ENCODE measurements around the gene ASPN. TPM values are rescaled to one million over a fixed set of nuclear protein-coding genes. Genes with fewer than 3 reads are reported as not detected.
A peak's percentile ranks its signal among the peaks of the same experiment; 100 is the strongest.

Gene ASPN
- total RNA-seq, 1 donor from 2014 or later = not detected

DNA sequence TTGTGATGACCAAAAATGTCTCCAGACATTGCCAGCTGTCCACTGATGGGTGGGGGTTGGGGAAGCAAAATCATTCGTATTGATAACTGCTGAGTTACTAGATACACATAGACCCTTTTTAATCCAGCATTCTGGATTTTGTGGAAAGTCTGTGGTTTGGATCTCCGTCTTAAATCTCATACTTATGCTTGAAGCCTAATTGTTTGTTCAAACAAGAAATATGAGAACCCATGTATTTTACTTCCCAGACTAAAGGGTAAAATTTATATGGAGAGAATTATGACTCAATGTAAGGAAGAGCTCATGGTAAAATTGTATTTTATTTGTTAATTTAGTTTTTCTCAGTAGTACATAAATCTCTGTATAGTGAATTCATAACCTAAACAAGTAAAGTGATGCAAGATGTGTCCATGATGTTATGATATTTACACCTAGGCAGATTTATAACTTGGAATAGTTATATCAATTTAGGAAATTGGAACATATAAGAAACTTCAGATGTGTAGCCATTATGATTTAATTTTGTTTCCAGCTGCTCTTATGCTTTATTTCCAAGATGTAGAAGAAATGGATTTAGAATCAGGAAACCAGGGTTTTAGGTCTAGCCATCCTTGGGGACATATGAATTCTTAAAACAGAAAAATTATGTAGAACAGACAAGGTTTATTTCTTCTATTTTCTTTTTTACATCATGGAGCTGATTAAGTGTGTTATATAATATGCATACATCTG lies 73.4 kb downstream of the ASPN start:
- ChIA-PET POLR2A (no interaction called here), CTCF (no interaction called here)
- H3K27ac Mint-ChIP-seq = no peak overlapping the region

DNA sequence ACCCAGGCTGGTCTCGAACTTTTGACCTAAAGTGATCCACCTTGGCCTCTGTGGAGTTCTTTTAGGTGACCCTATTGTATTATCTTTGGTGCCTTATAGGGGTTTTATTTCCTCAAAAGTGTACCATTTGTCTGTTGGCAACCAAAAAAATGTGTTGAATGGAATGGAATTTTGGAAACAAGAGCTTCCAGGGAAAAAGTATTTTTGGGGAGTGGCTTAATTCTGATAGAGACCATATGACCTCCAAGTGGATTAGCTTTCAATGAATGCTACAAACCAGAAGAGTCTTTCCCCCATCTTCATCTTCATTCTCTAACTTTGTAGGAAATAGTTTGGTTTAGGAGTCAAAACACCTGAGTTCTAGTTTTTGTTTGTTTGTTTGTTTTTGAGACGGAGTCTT lies 74.5 kb downstream of the ASPN start:
- CTCF ChIA-PET = no interaction called here
- H3K36me3 Mint-ChIP-seq (ENCODE audit: low read depth) = no peaks in the 10 kb centered on the region
- no peak overlapping the region for H3K27ac Mint-ChIP-seq
- intact Hi-C loops (cut with micrococcal nuclease) = no loop called here
- ATAC-seq (ENCODE audit: low read depth) (no peak), DNase-seq (no peak)
- POLR2A ChIA-PET = no interaction called here
- TF ChIP-seq, protein P1, sequence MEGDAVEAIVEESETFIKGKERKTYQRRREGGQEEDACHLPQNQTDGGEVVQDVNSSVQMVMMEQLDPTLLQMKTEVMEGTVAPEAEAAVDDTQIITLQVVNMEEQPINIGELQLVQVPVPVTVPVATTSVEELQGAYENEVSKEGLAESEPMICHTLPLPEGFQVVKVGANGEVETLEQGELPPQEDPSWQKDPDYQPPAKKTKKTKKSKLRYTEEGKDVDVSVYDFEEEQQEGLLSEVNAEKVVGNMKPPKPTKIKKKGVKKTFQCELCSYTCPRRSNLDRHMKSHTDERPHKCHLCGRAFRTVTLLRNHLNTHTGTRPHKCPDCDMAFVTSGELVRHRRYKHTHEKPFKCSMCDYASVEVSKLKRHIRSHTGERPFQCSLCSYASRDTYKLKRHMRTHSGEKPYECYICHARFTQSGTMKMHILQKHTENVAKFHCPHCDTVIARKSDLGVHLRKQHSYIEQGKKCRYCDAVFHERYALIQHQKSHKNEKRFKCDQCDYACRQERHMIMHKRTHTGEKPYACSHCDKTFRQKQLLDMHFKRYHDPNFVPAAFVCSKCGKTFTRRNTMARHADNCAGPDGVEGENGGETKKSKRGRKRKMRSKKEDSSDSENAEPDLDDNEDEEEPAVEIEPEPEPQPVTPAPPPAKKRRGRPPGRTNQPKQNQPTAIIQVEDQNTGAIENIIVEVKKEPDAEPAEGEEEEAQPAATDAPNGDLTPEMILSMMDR (IDR thresholded peaks at IDR 0.05) = no peak
- no peak overlapping the region for H3K4me3 Mint-ChIP-seq
- H3K9me3 Mint-ChIP-seq = no peaks in the 10 kb centered on the region
- peaks cover 18% of the 10 kb centered on the region for H3K4me1 Mint-ChIP-seq
- no peaks in the 10 kb centered on the region for H3K27me3 Mint-ChIP-seq

More for the DNA sequence above, 73.4 kb downstream of the ASPN start:
- peaks cover 20% of the 10 kb centered on the region for H3K4me1 Mint-ChIP-seq
- ATAC-seq (ENCODE audit: low read depth) (no peak), DNase-seq (no peak)
- H3K27me3 Mint-ChIP-seq = no peaks in the 10 kb centered on the region
- intact Hi-C loops (cut with micrococcal nuclease) = no loop called here
- no peak overlapping the region for H3K4me3 Mint-ChIP-seq
- no peaks in the 10 kb centered on the region for H3K36me3 Mint-ChIP-seq (ENCODE audit: low read depth)
- no peaks in the 10 kb centered on the region for H3K9me3 Mint-ChIP-seq
- TF ChIP-seq, protein P1 (IDR thresholded peaks at IDR 0.05) = no peak

DNA sequence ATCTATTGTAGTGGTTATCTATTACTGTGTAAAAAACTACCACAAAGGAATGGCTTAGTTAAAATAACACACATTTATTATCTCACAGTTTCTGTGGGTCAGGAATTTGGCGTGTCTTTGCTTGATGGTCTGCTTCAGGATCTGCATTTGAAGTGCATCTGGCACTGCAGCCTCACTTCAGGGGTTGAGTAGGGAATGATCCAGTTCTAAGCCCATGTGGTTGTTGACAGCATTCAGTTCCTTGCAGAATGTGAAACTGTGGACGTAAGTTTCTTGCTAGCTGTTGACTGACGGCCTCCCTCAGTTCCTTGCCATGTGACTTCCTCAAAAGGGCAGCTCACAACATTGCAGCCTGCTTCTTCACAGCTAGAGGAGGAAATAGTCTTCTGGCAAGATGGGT lies 75.8 kb downstream of the ASPN start:
- Mint-ChIP-seq H3K4me3 (peak overlapping the region; percentile 75), H3K36me3 (ENCODE audit: low read depth) (no peaks in the 10 kb centered on the region), H3K4me1 (peaks cover 18% of the 10 kb centered on the region), H3K27me3 (no peaks in the 10 kb centered on the region), H3K9me3 (no peaks in the 10 kb centered on the region), H3K27ac (peak overlapping the region; percentile 73)
- ChIA-PET CTCF (no interaction called here), POLR2A (no interaction called here)
- intact Hi-C loops (cut with micrococcal nuclease) = no loop called here
- DNase-seq (no peak), ATAC-seq (ENCODE audit: low read depth) (peak; percentile 90)
- TF ChIP-seq, protein P1 (IDR thresholded peaks at IDR 0.05) = no peak

Other genes with a start within 250 kb of the ASPN start
- 176 and 205 TPM in 2 replicates for gene IARS1, start 188.8 kb downstream of the ASPN start, total RNA-seq
- gene NOL8, start 157.2 kb downstream of the ASPN start, total RNA-seq = 67.0 and 78.4 TPM in 2 replicates
- gene CENPP, start 156.6 kb downstream of the ASPN start, total RNA-seq = 5.7 and 5.9 TPM in 2 replicates
- gene OGN, start 77.9 kb downstream of the ASPN start, total RNA-seq = not detected in 2 replicates
- gene OMD, start 58.0 kb downstream of the ASPN start, total RNA-seq = not detected in 2 replicates
- not detected in 2 replicates for gene ECM2, start 53.5 kb upstream of the ASPN start, total RNA-seq
- 9.7 and 9.8 TPM in 2 replicates for gene IPPK, start 187.6 kb upstream of the ASPN start, total RNA-seq

All from activated B cell treated with CpG ODN at 0.5 μM for 24 hours (primary cell).